ENCODE data around the gene IFT27. TPM values are rescaled to one million over a fixed set of nuclear protein-coding genes. Genes with fewer than 3 reads are reported as not detected.

Gene IFT27
- total RNA-seq, 3 donors from 2014 or later = 19.5 to 25.5 (median 25.2) TPM

DNA sequence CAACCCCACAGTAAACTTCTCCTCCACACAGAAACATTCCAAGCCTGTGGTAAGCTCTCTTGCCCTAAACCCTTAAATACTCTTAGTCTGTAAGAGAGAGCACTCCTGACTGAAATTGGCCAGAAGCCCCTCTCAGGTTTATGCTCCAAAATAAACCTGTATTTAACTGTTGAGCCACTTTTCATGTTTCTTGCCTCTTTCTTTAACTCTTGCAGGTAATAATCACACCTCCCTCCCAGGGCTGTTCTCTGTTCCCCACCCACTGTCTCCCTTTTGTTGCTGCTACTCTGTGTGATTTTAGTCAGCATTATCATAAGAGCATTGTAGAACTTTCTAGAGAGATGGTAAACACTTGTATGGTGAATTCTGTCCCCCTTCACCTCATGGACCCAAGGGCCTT, 2.1 kb upstream of the IFT27 start:
- H3K9me3 Mint-ChIP-seq = no peaks in the 10 kb centered on the region
- H3K4me1 Mint-ChIP-seq (ENCODE audit: low read depth) = peaks cover 25% of the 10 kb centered on the region
- no peak for ATAC-seq
- H3K36me3 Mint-ChIP-seq (ENCODE audit: insufficient read depth) = no peaks in the 10 kb centered on the region
- no peaks in the 10 kb centered on the region for H3K27me3 Mint-ChIP-seq (ENCODE audit: low read depth)
- H3K4me3 Mint-ChIP-seq = no peak overlapping the region
- DNase-seq = no peak

DNA sequence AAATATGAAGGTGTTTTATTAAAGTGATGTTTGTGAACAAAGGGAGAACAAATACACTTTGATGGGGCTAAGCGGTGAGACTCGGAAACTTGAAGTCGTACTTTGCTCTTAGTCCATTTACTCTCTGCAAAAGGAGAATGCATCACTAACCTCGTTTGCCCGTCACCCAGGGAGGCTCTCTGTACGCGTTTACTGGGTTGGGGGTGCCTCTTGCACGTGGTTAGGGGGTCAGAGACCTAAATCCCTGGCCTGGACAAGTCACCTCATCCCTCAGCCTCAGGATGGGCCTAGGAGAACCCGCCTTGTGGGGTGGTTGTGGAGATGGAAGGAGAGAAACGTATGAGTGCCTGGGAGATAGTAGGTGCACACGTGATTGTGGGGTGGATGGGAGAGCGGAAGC, 803 bp upstream of the IFT27 start:
- no peak for ATAC-seq
- peak overlapping the region; percentile 82 for H3K4me3 Mint-ChIP-seq
- H3K36me3 Mint-ChIP-seq (ENCODE audit: insufficient read depth) = peaks cover 4% of the 10 kb centered on the region
- H3K9me3 Mint-ChIP-seq = no peaks in the 10 kb centered on the region
- DNase-seq = no peak
- peaks cover 18% of the 10 kb centered on the region for H3K4me1 Mint-ChIP-seq (ENCODE audit: low read depth)
- H3K27me3 Mint-ChIP-seq (ENCODE audit: low read depth) = no peaks in the 10 kb centered on the region

GRCh38 chr22:36775586-36775963, 344 bp downstream of the IFT27 start:
- H3K27me3 Mint-ChIP-seq (ENCODE audit: low read depth) = no peaks in the 10 kb centered on the region
- ATAC-seq (peak in 1 of 2 donors; percentile 1), DNase-seq (peak; percentile 13)
- peak overlapping the region; percentile 82 for H3K4me3 Mint-ChIP-seq
- H3K4me1 Mint-ChIP-seq (ENCODE audit: low read depth) = peaks cover 16% of the 10 kb centered on the region
- peaks cover 7% of the 10 kb centered on the region for H3K36me3 Mint-ChIP-seq (ENCODE audit: insufficient read depth)
- H3K9me3 Mint-ChIP-seq = no peaks in the 10 kb centered on the region

- Mint-ChIP-seq H3K27me3 (ENCODE audit: low read depth) (no peaks in the 10 kb centered on the region), H3K4me1 (ENCODE audit: low read depth) (peaks cover 16% of the 10 kb centered on the region), H3K36me3 (ENCODE audit: insufficient read depth) (peaks cover 10% of the 10 kb centered on the region), H3K4me3 (no peak overlapping the region), H3K9me3 (no peaks in the 10 kb centered on the region)
- DNase-seq = no peak
- no peak for ATAC-seq
These were observed 2.0 kb downstream of the IFT27 start for GRCh38 chr22:36773935-36774334.

DNA sequence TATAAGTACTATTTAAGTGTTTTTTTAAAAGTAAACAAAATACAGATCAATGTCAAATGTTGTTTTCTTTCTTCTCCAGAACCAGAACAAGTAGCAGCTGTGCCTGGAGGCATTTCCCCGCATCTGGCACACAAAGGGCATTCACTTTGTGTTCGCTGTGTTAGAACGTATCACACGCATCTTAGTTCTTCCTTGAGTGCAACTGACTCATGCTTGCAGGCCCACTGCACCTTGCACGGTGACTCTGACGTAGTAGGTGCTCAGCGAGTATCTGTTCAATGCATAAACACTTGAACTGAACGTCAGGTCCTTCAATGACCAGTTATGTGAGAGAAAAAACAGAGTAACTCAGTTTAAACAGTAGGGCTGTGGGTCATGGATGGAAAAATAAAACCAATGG, 3.5 kb downstream of the IFT27 start:
- H3K4me1 Mint-ChIP-seq (ENCODE audit: low read depth) = peaks cover 15% of the 10 kb centered on the region
- H3K4me3 Mint-ChIP-seq = no peak overlapping the region
- ATAC-seq (no peak), DNase-seq (no peak)
- H3K36me3 Mint-ChIP-seq (ENCODE audit: insufficient read depth) = peaks cover 10% of the 10 kb centered on the region
- H3K9me3 Mint-ChIP-seq = no peaks in the 10 kb centered on the region
- H3K27me3 Mint-ChIP-seq (ENCODE audit: low read depth) = no peaks in the 10 kb centered on the region

GRCh38 chr22:36771356-36772063, 4.4 kb downstream of the IFT27 start:
- H3K9me3 Mint-ChIP-seq = no peaks in the 10 kb centered on the region
- no peak for ATAC-seq
- H3K4me3 Mint-ChIP-seq = no peak overlapping the region
- no peaks in the 10 kb centered on the region for H3K27me3 Mint-ChIP-seq (ENCODE audit: low read depth)
- H3K4me1 Mint-ChIP-seq (ENCODE audit: low read depth) = peaks cover 9% of the 10 kb centered on the region
- DNase-seq = peak; percentile 0
- H3K36me3 Mint-ChIP-seq (ENCODE audit: insufficient read depth) = peaks cover 12% of the 10 kb centered on the region

- peaks cover 6% of the 10 kb centered on the region for H3K4me1 Mint-ChIP-seq (ENCODE audit: low read depth)
- H3K27me3 Mint-ChIP-seq (ENCODE audit: low read depth) = no peaks in the 10 kb centered on the region
- H3K9me3 Mint-ChIP-seq = no peaks in the 10 kb centered on the region
- H3K36me3 Mint-ChIP-seq (ENCODE audit: insufficient read depth) = peaks cover 12% of the 10 kb centered on the region
- DNase-seq (peak; percentile 2), ATAC-seq (no peak)
- H3K4me3 Mint-ChIP-seq = no peak overlapping the region
These were observed 5.2 kb downstream of the IFT27 start for GRCh38 chr22:36770513-36771231.

- no peak for ATAC-seq
- DNase-seq = peak; percentile 3
- Mint-ChIP-seq H3K27me3 (ENCODE audit: low read depth) (no peaks in the 10 kb centered on the region), H3K4me3 (no peak overlapping the region), H3K36me3 (ENCODE audit: insufficient read depth) (peaks cover 12% of the 10 kb centered on the region), H3K4me1 (ENCODE audit: low read depth) (peaks cover under 1% of the 10 kb centered on the region), H3K9me3 (no peaks in the 10 kb centered on the region)
These were observed 6.1 kb downstream of the IFT27 start for GRCh38 chr22:36769541-36770512.

DNA sequence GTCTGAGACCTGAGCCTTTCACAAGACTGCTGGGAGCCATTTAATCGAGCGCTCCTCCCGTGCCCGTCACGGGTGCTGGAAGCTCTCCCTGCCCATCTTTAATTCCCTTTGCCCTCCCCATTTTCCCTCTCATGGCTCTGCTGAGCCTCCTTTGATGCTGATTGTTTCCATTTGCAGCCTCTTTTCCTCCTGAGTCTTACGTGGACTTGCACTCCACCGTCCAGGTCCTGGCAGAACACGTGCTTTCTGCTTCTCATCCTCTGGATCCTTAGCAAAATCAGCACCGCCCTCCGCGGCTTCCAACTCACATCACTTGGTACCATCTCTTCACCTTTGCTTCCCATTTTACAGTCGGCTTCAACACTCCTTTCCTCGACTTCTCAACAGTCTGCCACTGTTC, 7.3 kb downstream of the IFT27 start:
- Mint-ChIP-seq H3K27me3 (ENCODE audit: low read depth) (no peaks in the 10 kb centered on the region), H3K4me3 (no peak overlapping the region), H3K36me3 (ENCODE audit: insufficient read depth) (peaks cover 14% of the 10 kb centered on the region), H3K9me3 (no peaks in the 10 kb centered on the region), H3K4me1 (ENCODE audit: low read depth) (no peaks in the 10 kb centered on the region)
- ATAC-seq (no peak), DNase-seq (no peak)

GRCh38 chr22:36768141-36768540, 7.8 kb downstream of the IFT27 start:
- ATAC-seq = no peak
- DNase-seq = no peak
- no peak overlapping the region for H3K4me3 Mint-ChIP-seq
- peaks cover 16% of the 10 kb centered on the region for H3K36me3 Mint-ChIP-seq (ENCODE audit: insufficient read depth)
- H3K9me3 Mint-ChIP-seq = no peaks in the 10 kb centered on the region
- H3K4me1 Mint-ChIP-seq (ENCODE audit: low read depth) = no peaks in the 10 kb centered on the region
- H3K27me3 Mint-ChIP-seq (ENCODE audit: low read depth) = no peaks in the 10 kb centered on the region

- peaks cover 19% of the 10 kb centered on the region for H3K36me3 Mint-ChIP-seq (ENCODE audit: insufficient read depth)
- H3K4me1 Mint-ChIP-seq (ENCODE audit: low read depth) = no peaks in the 10 kb centered on the region
- ATAC-seq (no peak), DNase-seq (peak; percentile 2)
- no peaks in the 10 kb centered on the region for H3K27me3 Mint-ChIP-seq (ENCODE audit: low read depth)
- H3K9me3 Mint-ChIP-seq = no peaks in the 10 kb centered on the region
- no peak overlapping the region for H3K4me3 Mint-ChIP-seq
These were observed 8.7 kb downstream of the IFT27 start for GRCh38 chr22:36767035-36767775.

- ATAC-seq = no peak
- H3K4me3 Mint-ChIP-seq = no peak overlapping the region
- no peaks in the 10 kb centered on the region for H3K9me3 Mint-ChIP-seq
- no peak for DNase-seq
- H3K27me3 Mint-ChIP-seq (ENCODE audit: low read depth) = no peaks in the 10 kb centered on the region
- peaks cover 12% of the 10 kb centered on the region for H3K36me3 Mint-ChIP-seq (ENCODE audit: insufficient read depth)
- H3K4me1 Mint-ChIP-seq (ENCODE audit: low read depth) = no peaks in the 10 kb centered on the region
These were observed 9.9 kb downstream of the IFT27 start for GRCh38 chr22:36765943-36766450.

GRCh38 chr22:36765131-36765942, 10.6 kb downstream of the IFT27 start:
- Mint-ChIP-seq H3K4me3 (no peak overlapping the region), H3K27me3 (ENCODE audit: low read depth) (no peaks in the 10 kb centered on the region), H3K36me3 (ENCODE audit: insufficient read depth) (peaks cover 12% of the 10 kb centered on the region), H3K4me1 (ENCODE audit: low read depth) (no peaks in the 10 kb centered on the region), H3K9me3 (no peaks in the 10 kb centered on the region)
- no peak for ATAC-seq
- DNase-seq = peak; percentile 1

All from activated T-cell treated with anti-CD3 and anti-CD28 coated beads, Interleukin-2, amount 50 U/mL, for 4 hours (primary cell).